ENCODE results near the gene STUM. TPM values are rescaled to one million over a fixed set of nuclear protein-coding genes. Genes with fewer than 3 reads are reported as not detected.
A peak's percentile ranks its signal among the peaks of the same experiment; 100 is the strongest.

Gene STUM
- polyA plus RNA-seq, 1 experiment, result not detected

- H3K4me3 ChIP-seq (ENCODE audit: low read depth, low read length), result no peak overlapping the region
- no peak for DNase-seq (ENCODE audit: low read depth, low spot score)
- POLR2A ChIA-PET, result interaction anchor here (0.6 kb wide), 1 partner anchor 9 kb away, joined by 3 read pairs; no protein-coding TSS in a partner anchor
Measured at GRCh38 chr1:226625832-226626576, 77.4 kb downstream of the STUM start.

GRCh38 chr1:226626577-226626956 lies 78.0 kb downstream of the STUM start:
- peaks cover 9% of the 10 kb centered on the region for H3K27me3 ChIP-seq (ENCODE audit: control insufficient read depth, insufficient read depth, low read length)
- peaks cover 2% of the 10 kb centered on the region; the same call in 1 of the 2 replicates for H3K9me3 ChIP-seq (ENCODE audit: control insufficient read depth, insufficient read depth, low read length)
- POLR2A ChIA-PET, result interaction anchor here (0.6 kb wide), 1 partner anchor 9 kb away, joined by 3 read pairs; no protein-coding TSS in a partner anchor
- CTCF ChIA-PET, result interaction anchor here (0.6 to 3.8 kb wide), 44 partner anchors 10 to 915 kb away, joined by 3 to 53 read pairs (median 4); partner anchors contain the start of genes COQ8A and PSEN2
- H3K27ac ChIP-seq (ENCODE audit: low read depth, low read length), result no peak overlapping the region
- no peak for DNase-seq (ENCODE audit: low read depth, low spot score)
- TF ChIP-seq, protein P1, sequence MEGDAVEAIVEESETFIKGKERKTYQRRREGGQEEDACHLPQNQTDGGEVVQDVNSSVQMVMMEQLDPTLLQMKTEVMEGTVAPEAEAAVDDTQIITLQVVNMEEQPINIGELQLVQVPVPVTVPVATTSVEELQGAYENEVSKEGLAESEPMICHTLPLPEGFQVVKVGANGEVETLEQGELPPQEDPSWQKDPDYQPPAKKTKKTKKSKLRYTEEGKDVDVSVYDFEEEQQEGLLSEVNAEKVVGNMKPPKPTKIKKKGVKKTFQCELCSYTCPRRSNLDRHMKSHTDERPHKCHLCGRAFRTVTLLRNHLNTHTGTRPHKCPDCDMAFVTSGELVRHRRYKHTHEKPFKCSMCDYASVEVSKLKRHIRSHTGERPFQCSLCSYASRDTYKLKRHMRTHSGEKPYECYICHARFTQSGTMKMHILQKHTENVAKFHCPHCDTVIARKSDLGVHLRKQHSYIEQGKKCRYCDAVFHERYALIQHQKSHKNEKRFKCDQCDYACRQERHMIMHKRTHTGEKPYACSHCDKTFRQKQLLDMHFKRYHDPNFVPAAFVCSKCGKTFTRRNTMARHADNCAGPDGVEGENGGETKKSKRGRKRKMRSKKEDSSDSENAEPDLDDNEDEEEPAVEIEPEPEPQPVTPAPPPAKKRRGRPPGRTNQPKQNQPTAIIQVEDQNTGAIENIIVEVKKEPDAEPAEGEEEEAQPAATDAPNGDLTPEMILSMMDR (IDR thresholded peaks at IDR 0.05; ENCODE audit: low read depth, low read length), result peak; percentile 92
- no peak overlapping the region for H3K4me3 ChIP-seq (ENCODE audit: low read depth, low read length)

More at GRCh38 chr1:226625832-226626576, 77.4 kb downstream of the STUM start:
- TF ChIP-seq, protein P1 (IDR thresholded peaks at IDR 0.05; ENCODE audit: low read depth, low read length), result no peak
- H3K27ac ChIP-seq (ENCODE audit: low read depth, low read length), result no peak overlapping the region
- H3K9me3 ChIP-seq (ENCODE audit: control insufficient read depth, insufficient read depth, low read length), result peaks cover 2% of the 10 kb centered on the region; the same call in 1 of the 2 replicates
- H3K27me3 ChIP-seq (ENCODE audit: control insufficient read depth, insufficient read depth, low read length), result peaks cover 9% of the 10 kb centered on the region
- CTCF ChIA-PET, result interaction anchor here (0.6 to 3.8 kb wide), 44 partner anchors 11 to 916 kb away, joined by 3 to 53 read pairs (median 4); partner anchors contain the start of genes COQ8A and PSEN2

DNA sequence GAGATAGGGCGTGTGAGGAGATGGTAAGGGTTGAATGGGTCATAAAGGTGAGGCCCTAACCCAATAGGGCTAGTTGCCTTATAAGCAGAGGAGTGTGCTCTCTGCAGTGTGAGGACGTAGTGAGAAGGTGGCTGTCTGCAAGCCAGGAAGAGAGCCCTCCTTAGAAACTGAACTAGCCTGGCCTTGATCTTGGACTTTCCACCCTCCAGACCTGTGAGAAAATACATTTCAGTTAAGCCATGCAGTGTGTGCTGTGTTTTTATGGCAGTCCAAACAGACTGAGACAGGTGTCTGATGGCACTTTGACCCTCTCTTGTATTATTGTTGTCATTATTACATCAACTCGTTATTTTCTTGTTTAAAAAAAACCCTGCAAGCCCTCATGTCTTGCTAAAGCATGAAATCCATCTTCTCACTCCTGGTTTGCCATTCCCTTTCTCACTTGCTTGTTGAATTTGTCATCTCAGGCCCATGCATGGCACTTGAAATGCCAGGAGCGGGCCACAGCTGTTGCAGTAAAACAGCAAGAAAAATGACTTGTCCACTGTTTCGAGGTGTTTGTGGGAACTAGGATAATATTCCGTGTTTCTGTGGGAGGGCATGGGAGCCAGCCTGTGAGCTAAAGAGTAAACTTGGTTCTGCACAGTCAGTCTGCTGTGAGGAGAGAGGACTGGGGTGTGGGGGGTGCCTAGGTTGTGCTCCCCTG lies 78.6 kb downstream of the STUM start:
- POLR2A ChIA-PET, result interaction anchor here (0.6 kb wide), 1 partner anchor 8 kb away, joined by 3 read pairs; no protein-coding TSS in a partner anchor

DNA sequence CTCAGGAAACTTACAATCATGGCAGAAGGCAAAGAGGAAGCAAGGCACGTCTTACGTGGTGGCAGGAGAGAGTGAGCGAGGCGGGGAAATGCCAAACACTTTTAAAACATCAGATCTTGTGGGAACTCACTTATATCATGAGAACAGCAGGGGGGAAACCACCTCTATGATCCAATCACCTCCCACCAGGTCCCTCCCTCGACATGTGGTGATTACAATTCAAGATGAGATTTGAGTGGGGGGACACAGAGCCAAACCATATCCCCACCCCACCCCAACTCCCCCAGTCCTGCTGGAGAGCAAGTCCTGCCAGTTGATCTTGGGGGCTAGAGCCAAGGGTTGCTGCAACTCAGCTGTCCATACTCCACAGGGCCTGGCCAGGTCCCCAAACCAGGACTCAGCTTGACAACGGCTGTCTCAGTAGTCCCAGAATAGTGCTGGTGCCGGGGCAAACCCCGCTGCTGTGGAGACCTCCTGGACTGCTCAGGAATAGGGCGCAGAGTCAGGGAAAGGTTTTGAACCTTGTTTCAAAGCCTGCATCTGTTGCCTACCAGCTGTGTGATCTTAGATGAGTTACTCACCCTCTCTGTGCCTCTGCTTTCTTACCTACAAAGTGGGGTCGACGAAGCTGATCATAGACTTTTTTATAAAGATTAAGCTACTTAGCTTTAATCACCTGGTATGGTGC lies 79.5 kb downstream of the STUM start:
- no peak for DNase-seq (ENCODE audit: low read depth, low spot score)
- POLR2A ChIA-PET, result no interaction called here
- peaks cover 9% of the 10 kb centered on the region for H3K27me3 ChIP-seq (ENCODE audit: control insufficient read depth, insufficient read depth, low read length)
- H3K4me3 ChIP-seq (ENCODE audit: low read depth, low read length), result no peak overlapping the region
- TF ChIP-seq, protein P1 (IDR thresholded peaks at IDR 0.05; ENCODE audit: low read depth, low read length), result no peak
- no peak overlapping the region for H3K27ac ChIP-seq (ENCODE audit: low read depth, low read length)
- CTCF ChIA-PET, result interaction anchor here (0.6 to 3.6 kb wide), 2 partner anchors 38 to 200 kb away, joined by 3 to 53 read pairs; no protein-coding TSS in a partner anchor
- no peaks in the 10 kb centered on the region for H3K9me3 ChIP-seq (ENCODE audit: control insufficient read depth, insufficient read depth, low read length)

More for the DNA sequence above, 78.6 kb downstream of the STUM start:
- no peak for DNase-seq (ENCODE audit: low read depth, low spot score)
- Histone ChIP-seq H3K9me3 (ENCODE audit: control insufficient read depth, insufficient read depth, low read length) (peaks cover 2% of the 10 kb centered on the region; the same call in 1 of the 2 replicates), H3K27ac (ENCODE audit: low read depth, low read length) (no peak overlapping the region), H3K4me3 (ENCODE audit: low read depth, low read length) (no peak overlapping the region), H3K27me3 (ENCODE audit: control insufficient read depth, insufficient read depth, low read length) (peaks cover 9% of the 10 kb centered on the region)
- CTCF ChIA-PET, result interaction anchor here (1.0 to 3.8 kb wide), 23 partner anchors 9 to 914 kb away, joined by 3 to 53 read pairs (median 6); partner anchors contain the start of gene PSEN2
- TF ChIP-seq, protein P1 (IDR thresholded peaks at IDR 0.05; ENCODE audit: low read depth, low read length), result no peak

All from AG04450 (cell line).